Measurements from ENCODE around the gene AREL1. TPM values are rescaled to one million over a fixed set of nuclear protein-coding genes. Genes with fewer than 3 reads are reported as not detected.

The AREL1 gene
- total RNA-seq, 1 experiment from 2014 or later, result 44.7 TPM

GRCh38 chr14:74621556-74621955, 91.3 kb downstream of the AREL1 start:
- intact Hi-C loops (cut with micrococcal nuclease; ENCODE audit: unreplicated experiment) (no loop called here), in situ Hi-C loops (cut with HindIII; ENCODE audit: low pct_unique_long_range_greater_than_20kb, low sequenced_read_pairs) (no loop called here)
- ChIA-PET POLR2A (interaction anchor here (0.9 kb wide), 1 partner anchor 24 kb away, joined by 3 read pairs; no protein-coding TSS in a partner anchor), CTCF (no interaction called here)
- ATAC-seq (no peak), DNase-seq (ENCODE audit: low read depth, low spot score) (no peak)
- no peaks in the 10 kb centered on the region for H3K9me3 ChIP-seq (ENCODE audit: control insufficient read depth, insufficient read depth, low read depth, low read length)
- H3K27me3 ChIP-seq (ENCODE audit: control insufficient read depth, insufficient read depth, low read length), result no peaks in the 10 kb centered on the region
- peak overlapping the region; percentile 95 for H3K27ac ChIP-seq (ENCODE audit: low read length)
- no peaks in the 10 kb centered on the region for H3K36me3 ChIP-seq (ENCODE audit: control insufficient read depth, insufficient read depth, low read length)
- BruUV-seq (replicated peaks), result no TSS peak
- TF ChIP-seq SIN3A (IDR thresholded peaks at IDR 0.05; ENCODE audit: borderline replicate concordance, insufficient read depth, low read depth, low read length), result no peak
- TF ChIP-seq REST (IDR thresholded peaks at IDR 0.05; ENCODE audit: insufficient read depth in 1 of 2, low read depth in 2 of 2, low read length in 1 of 2), result no peak
- TF ChIP-seq CTCF (IDR thresholded peaks at IDR 0.05), result no peak
- TF ChIP-seq TCF7L2 (IDR thresholded peaks at IDR 0.05; ENCODE audit: low read depth, low read length), result no peak
- TF ChIP-seq POLR2AphosphoS5 (IDR thresholded peaks at IDR 0.05; ENCODE audit: low read depth, low read length), result no peak
- no peak overlapping the region for H3K4me3 ChIP-seq (ENCODE audit: low read depth in 2 of 2, low read length in 2 of 2)
- peaks cover 56% of the 10 kb centered on the region for H3K4me1 ChIP-seq (ENCODE audit: control insufficient read depth, insufficient read depth, low read length)

- H3K4me1 ChIP-seq (ENCODE audit: control insufficient read depth, insufficient read depth, low read length), result peaks cover 62% of the 10 kb centered on the region
- no peak overlapping the region for H3K4me3 ChIP-seq (ENCODE audit: low read depth in 2 of 2, low read length in 2 of 2)
- H3K27ac ChIP-seq (ENCODE audit: low read length), result peak overlapping the region; percentile 95
- TF ChIP-seq REST (IDR thresholded peaks at IDR 0.05; ENCODE audit: insufficient read depth in 1 of 2, low read depth in 2 of 2, low read length in 1 of 2) (no peak), CTCF (IDR thresholded peaks at IDR 0.05) (no peak), SIN3A (IDR thresholded peaks at IDR 0.05; ENCODE audit: borderline replicate concordance, insufficient read depth, low read depth, low read length) (no peak), TCF7L2 (IDR thresholded peaks at IDR 0.05; ENCODE audit: low read depth, low read length) (no peak), POLR2AphosphoS5 (IDR thresholded peaks at IDR 0.05; ENCODE audit: low read depth, low read length) (no peak)
- ChIA-PET POLR2A (no interaction called here), CTCF (no interaction called here)
- ATAC-seq, result no peak
- H3K9me3 ChIP-seq (ENCODE audit: control insufficient read depth, insufficient read depth, low read depth, low read length), result no peaks in the 10 kb centered on the region
- BruUV-seq (replicated peaks), result no TSS peak
- H3K36me3 ChIP-seq (ENCODE audit: control insufficient read depth, insufficient read depth, low read length), result no peaks in the 10 kb centered on the region
- intact Hi-C loops (cut with micrococcal nuclease; ENCODE audit: unreplicated experiment), result no loop called here
- in situ Hi-C loops (cut with HindIII; ENCODE audit: low pct_unique_long_range_greater_than_20kb, low sequenced_read_pairs), result no loop called here
- no peaks in the 10 kb centered on the region for H3K27me3 ChIP-seq (ENCODE audit: control insufficient read depth, insufficient read depth, low read length)
- DNase-seq (ENCODE audit: low read depth, low spot score), result no peak
These were observed 92.0 kb downstream of the AREL1 start for GRCh38 chr14:74620923-74621322.
